Measurements from ENCODE around the gene NENF. TPM values are rescaled to one million over a fixed set of nuclear protein-coding genes. Genes with fewer than 3 reads are reported as not detected.
"Not testable (repeated sequence)": the region's sequence is repeated elsewhere in the genome, so short reads cannot be mapped to it uniquely, and the experiment has no call there.

Gene NENF
- total RNA-seq, 1 experiment from 2014 or later = 65.7 TPM

- no peak overlapping the region for H3K4me3 ChIP-seq
- peaks cover 13% of the 10 kb centered on the region for H3K4me1 ChIP-seq
- no peaks in the 10 kb centered on the region for H3K36me3 ChIP-seq
- H3K27me3 ChIP-seq = no peaks in the 10 kb centered on the region
- H3K9me3 ChIP-seq (replicated peaks) = no peaks in the 10 kb centered on the region
- H3K27ac ChIP-seq = no peak overlapping the region
- no peak for DNase-seq
Measured at GRCh38 chr1:212461916-212462660, 29.4 kb downstream of the NENF start.

GRCh38 chr1:212463565-212464285, 31.0 kb downstream of the NENF start:
- Histone ChIP-seq H3K36me3 (no peaks in the 10 kb centered on the region), H3K27ac (no peak overlapping the region), H3K4me1 (peaks cover 19% of the 10 kb centered on the region), H3K4me3 (no peak overlapping the region), H3K27me3 (no peaks in the 10 kb centered on the region), H3K9me3 (replicated peaks) (no peaks in the 10 kb centered on the region)
- no peak for DNase-seq

- no peaks in the 10 kb centered on the region for H3K9me3 ChIP-seq (replicated peaks)
- H3K4me3 ChIP-seq = no peak overlapping the region
- H3K27ac ChIP-seq = no peak overlapping the region
- peaks cover 22% of the 10 kb centered on the region for H3K4me1 ChIP-seq
- no peak for DNase-seq
- H3K36me3 ChIP-seq = no peaks in the 10 kb centered on the region
- H3K27me3 ChIP-seq = no peaks in the 10 kb centered on the region
Measured at GRCh38 chr1:212465311-212465710, 32.6 kb downstream of the NENF start.

GRCh38 chr1:212466437-212466836, 33.7 kb downstream of the NENF start:
- Histone ChIP-seq H3K4me1 (peaks cover 27% of the 10 kb centered on the region), H3K27me3 (no peaks in the 10 kb centered on the region), H3K4me3 (no peak overlapping the region), H3K27ac (no peak overlapping the region), H3K36me3 (no peaks in the 10 kb centered on the region), H3K9me3 (replicated peaks) (no peaks in the 10 kb centered on the region)
- no peak for DNase-seq

- Histone ChIP-seq H3K27me3 (no peaks in the 10 kb centered on the region), H3K4me3 (no peak overlapping the region), H3K9me3 (replicated peaks) (no peaks in the 10 kb centered on the region), H3K36me3 (no peaks in the 10 kb centered on the region), H3K27ac (no peak overlapping the region), H3K4me1 (peaks cover 27% of the 10 kb centered on the region)
- DNase-seq = peak in 1 of 2 experiments; percentile 50
Measured at GRCh38 chr1:212466898-212467650, 34.4 kb downstream of the NENF start.

- Histone ChIP-seq H3K36me3 (no peaks in the 10 kb centered on the region), H3K27me3 (no peaks in the 10 kb centered on the region), H3K4me1 (peaks cover 27% of the 10 kb centered on the region), H3K4me3 (no peak overlapping the region), H3K9me3 (replicated peaks) (no peaks in the 10 kb centered on the region), H3K27ac (no peak overlapping the region)
- no peak for DNase-seq
Measured at GRCh38 chr1:212467843-212468482, 35.2 kb downstream of the NENF start.

GRCh38 chr1:212470059-212470458, 37.3 kb downstream of the NENF start:
- Histone ChIP-seq H3K27ac (peak overlapping the region; percentile 20; the same call in 1 of the 2 replicates), H3K36me3 (no peaks in the 10 kb centered on the region), H3K4me3 (peak overlapping the region; percentile 42), H3K4me1 (peaks cover 26% of the 10 kb centered on the region), H3K9me3 (replicated peaks) (no peaks in the 10 kb centered on the region), H3K27me3 (no peaks in the 10 kb centered on the region)
- DNase-seq = peak; percentile 70 to 72

GRCh38 chr1:212471286-212471685, 38.6 kb downstream of the NENF start:
- H3K4me3 ChIP-seq = no peak overlapping the region
- no peaks in the 10 kb centered on the region for H3K27me3 ChIP-seq
- peaks cover 25% of the 10 kb centered on the region for H3K4me1 ChIP-seq
- no peaks in the 10 kb centered on the region for H3K36me3 ChIP-seq
- H3K9me3 ChIP-seq (replicated peaks) = no peaks in the 10 kb centered on the region
- no peak for DNase-seq
- H3K27ac ChIP-seq = no peak overlapping the region

GRCh38 chr1:212471891-212472675, 39.4 kb downstream of the NENF start:
- no peak overlapping the region for H3K27ac ChIP-seq
- no peaks in the 10 kb centered on the region for H3K9me3 ChIP-seq (replicated peaks)
- no peak overlapping the region for H3K4me3 ChIP-seq
- H3K27me3 ChIP-seq = no peaks in the 10 kb centered on the region
- H3K36me3 ChIP-seq = no peaks in the 10 kb centered on the region
- DNase-seq = no peak
- peaks cover 20% of the 10 kb centered on the region; the same call in 1 of the 2 replicates for H3K4me1 ChIP-seq

- H3K27ac ChIP-seq = no peak overlapping the region
- no peak for DNase-seq
- H3K9me3 ChIP-seq (replicated peaks) = no peaks in the 10 kb centered on the region
- no peak overlapping the region for H3K4me3 ChIP-seq
- peaks cover 14% of the 10 kb centered on the region; the same call in 1 of the 2 replicates for H3K4me1 ChIP-seq
- H3K27me3 ChIP-seq = no peaks in the 10 kb centered on the region
- no peaks in the 10 kb centered on the region for H3K36me3 ChIP-seq
Measured at GRCh38 chr1:212473729-212474128, 41.0 kb downstream of the NENF start.

- Histone ChIP-seq H3K4me3 (no peak overlapping the region), H3K27ac (no peak overlapping the region), H3K36me3 (no peaks in the 10 kb centered on the region), H3K27me3 (no peaks in the 10 kb centered on the region), H3K9me3 (replicated peaks) (no peaks in the 10 kb centered on the region), H3K4me1 (peaks cover 12% of the 10 kb centered on the region; the same call in 1 of the 2 replicates)
- DNase-seq = no peak
Measured at GRCh38 chr1:212475151-212475550, 42.4 kb downstream of the NENF start.

GRCh38 chr1:212475831-212476230, 43.1 kb downstream of the NENF start:
- not testable (repeated sequence) for H3K4me1 ChIP-seq; H3K27ac ChIP-seq; H3K36me3 ChIP-seq; H3K9me3 ChIP-seq (replicated peaks); H3K27me3 ChIP-seq; DNase-seq; H3K4me3 ChIP-seq

GRCh38 chr1:212477014-212477679, 44.4 kb downstream of the NENF start:
- H3K4me3 ChIP-seq = no peak overlapping the region
- no peaks in the 10 kb centered on the region for H3K9me3 ChIP-seq (replicated peaks)
- no peak overlapping the region for H3K27ac ChIP-seq
- H3K36me3 ChIP-seq = no peaks in the 10 kb centered on the region
- peaks cover 6% of the 10 kb centered on the region; the same call in 1 of the 2 replicates for H3K4me1 ChIP-seq
- H3K27me3 ChIP-seq = no peaks in the 10 kb centered on the region
- DNase-seq = peak; percentile 90 to 97
